HepG2 (cell line): Measurements from ENCODE around the gene SH3D21. TPM values are rescaled to one million over a fixed set of nuclear protein-coding genes. Genes with fewer than 3 reads are reported as not detected.
A peak's percentile ranks its signal among the peaks of the same experiment; 100 is the strongest.

Source experiments
- AFF4 ChIP-seq: sonication (generic); formaldehyde crosslinking; IDR thresholded peaks from 2 replicates; pipeline ENCODE4 v1.4.0; 2020; ENCODE audit warnings: missing genetic modification reagents
- HBP1 ChIP-seq: IDR thresholded peaks from 2 replicates; pipeline ENCODE4 v1.6.1; 2016; ENCODE audit warnings: low read depth, control low read depth
- KAT7 ChIP-seq: IDR thresholded peaks from 2 replicates; pipeline ENCODE4 v1.6.1; 2018; ENCODE audit warnings: borderline replicate concordance, missing compliant biosample characterization
- MEIS2 ChIP-seq: sonication (generic); formaldehyde crosslinking; IDR thresholded peaks from 2 replicates; pipeline ENCODE4 v1.9.0; 2021; ENCODE audit warnings: mild to moderate bottlenecking, missing genetic modification reagents
- NBN ChIP-seq: fragments of 450-650 bp; conservative IDR thresholded peaks from 2 replicates; pipeline ENCODE4 v1.6.1; 2017
- PAXIP1 ChIP-seq: sonication (generic); formaldehyde crosslinking; conservative IDR thresholded peaks from 2 replicates; pipeline ENCODE4 v1.4.0; 2020; ENCODE audit warnings: mild to moderate bottlenecking, missing genetic modification reagents, moderate library complexity
- RBFOX2 ChIP-seq: fragments of 200-400 bp; formaldehyde crosslinking; IDR thresholded peaks from 2 replicates; pipeline ENCODE4 v1.6.1; 2017; ENCODE audit warnings: low read depth, mild to moderate bottlenecking, low read length
- ZBTB33 ChIP-seq: sonication (generic); formaldehyde crosslinking; IDR thresholded peaks from 2 replicates; pipeline ENCODE4 v1.4.0; 2020; ENCODE audit warnings: missing genetic modification reagents
- ZC3H13 ChIP-seq: sonication (generic); formaldehyde crosslinking; IDR thresholded peaks from 2 replicates; pipeline ENCODE4 v1.8.1; 2023; ENCODE audit warnings: mild to moderate bottlenecking, missing genetic modification reagents, moderate library complexity
- ZNF225 ChIP-seq: sonication (generic); formaldehyde crosslinking; IDR thresholded peaks from 2 replicates; pipeline ENCODE4 v1.4.0; 2020; ENCODE audit warnings: mild to moderate bottlenecking, missing genetic modification reagents
- ZNF235 ChIP-seq: sonication (generic); formaldehyde crosslinking; IDR thresholded peaks from 2 replicates; pipeline ENCODE4 v1.8.1; 2023; ENCODE audit warnings: mild to moderate bottlenecking, missing genetic modification reagents, borderline replicate concordance
- ZNF687 ChIP-seq: sonication (generic); formaldehyde crosslinking; IDR thresholded peaks from 2 replicates; pipeline ENCODE4 v1.5.1; 2020; ENCODE audit warnings: mild to moderate bottlenecking, missing genetic modification reagents, moderate library complexity
- ZNF792 ChIP-seq: IDR thresholded peaks from 2 replicates; pipeline ENCODE4 v1.6.1; 2016
- polyA plus RNA-seq, 8 experiments: library from polyadenylated mRNA; depleted of rRNA in 3 of 8; stranded (reverse) in 7 of 8; unstranded in 1 of 8; fragments of >200 nt; fragmentation: Illumina TruSeq in 4 of 8; extraction: Trizol in 4 of 8; gene quantifications; 2 replicates each; pipeline versions ENCODE4 v1.2.1 to v1.2.3, GENCODE V29; 2011 to 2016; ENCODE audit warnings: low read depth in 4 of 8, missing spikeins in 1 of 8, mixed read lengths in 1 of 8; ENCODE audit not compliant: insufficient read depth in 1 of 8
- total RNA-seq, 5 experiments: library from RNA; depleted of rRNA; stranded (reverse); fragments of >200 nt; fragmentation: Illumina TruSeq; extraction: Trizol; gene quantifications; 2 replicates each; pipeline ENCODE4 v1.2.3, GENCODE V29; 2016; ENCODE audit warnings: low read depth in 1 of 5

Gene SH3D21
- total and polyA plus RNA-seq, 2 of the 13 experiments (the other 11 are each of a cell fraction or from before 2014, with no cell fraction given), result 5.1 to 8.6 TPM

- no peak; the same call in 1 of the 2 replicates for TF ChIP-seq ZNF687 (CRISPR knock-in tag)
- TF ChIP-seq ZNF225, result no peak
- TF ChIP-seq MEIS2, result no peak
- peak; percentile 89 for TF ChIP-seq ZBTB33 (CRISPR knock-in tag)
- no peak for TF ChIP-seq KAT7 (CRISPR knock-in tag)
- TF ChIP-seq HBP1 (CRISPR knock-in tag), result no peak
- TF ChIP-seq ZC3H13 (CRISPR knock-in tag), result 0 out of 2 replicates have a peak, but pooled peaks have one; percentile 32
- peak; percentile 32; the same call in 1 of the 2 replicates for TF ChIP-seq RBFOX2
- TF ChIP-seq ZNF792 (CRISPR knock-in tag), result no peak
- TF ChIP-seq ZNF235 (CRISPR knock-in tag), result no peak
- no peak for TF ChIP-seq PAXIP1 (CRISPR knock-in tag)
- TF ChIP-seq AFF4 (CRISPR knock-in tag), result no peak
- TF ChIP-seq NBN, result no peak
Observed at GRCh38 chr1:36322786-36323635, 16.8 kb downstream of the SH3D21 start (continued).
